OCI-LY7 (cell line): ENCODE data around the gene CPNE2. TPM values are rescaled to one million over a fixed set of nuclear protein-coding genes. Genes with fewer than 3 reads are reported as not detected.

Experiments used
- BruUV-seq: library from RNA; stranded (reverse); fragments of 400-500 nt; replicated peaks from 2 replicates; lab custom pipeline; 2021; lab: Mats Ljungman, UMichigan
- CTCF ChIA-PET: fragments of 300-600 bp; sonication (Branson Sonifier 250); formaldehyde crosslinking; loops from one replicate; lab custom pipeline; 2022; ENCODE audit warnings: antibody characterized with exemption; ENCODE audit not compliant: unreplicated experiment; lab: Charles Lee
- POLR2A ChIA-PET: fragments of 300-600 bp; sonication (Branson Sonifier 250); formaldehyde crosslinking; loops from one replicate; lab custom pipeline; 2022; ENCODE audit warnings: antibody characterized with exemption; lab: Charles Lee
- DNase-seq: peaks from one replicate; pipeline ENCODE4 v3.0.0-alpha.2; 2015; ENCODE audit warnings: low spot score
- H2AFZ ChIP-seq: fragments of 200-600 bp; sonication (generic), shearing (Covaris generic); 2 replicates; pipeline ENCODE4 v1.6.1; 2014; ENCODE audit warnings: mild to moderate bottlenecking, antibody characterized with exemption, low read length, moderate library complexity
- H3K27ac ChIP-seq: fragments of 200-600 bp; sonication (generic); 2 replicates; pipeline ENCODE4 v1.5.1; 2014; ENCODE audit warnings: mixed run types, low read depth, mild to moderate bottlenecking, moderate library complexity, low read length, inconsistent platforms; ENCODE audit not compliant: poor library complexity, severe bottlenecking
- H3K36me3 ChIP-seq: fragments of 200-600 bp; sonication (generic); 2 replicates; pipeline ENCODE4 v1.6.1; 2014; ENCODE audit warnings: mild to moderate bottlenecking, antibody characterized with exemption, low read length, moderate library complexity, mixed read lengths; ENCODE audit not compliant: insufficient read depth
- H3K4me1 ChIP-seq: fragments of 200-600 bp; sonication (generic); 2 replicates; pipeline ENCODE4 v1.5.1; 2014; ENCODE audit warnings: mild to moderate bottlenecking, low read length; ENCODE audit not compliant: insufficient read depth, poor library complexity, severe bottlenecking
- H3K4me2 ChIP-seq: fragments of 200-600 bp; sonication (generic); 2 replicates; pipeline ENCODE4 v1.6.1; 2014; ENCODE audit warnings: mild to moderate bottlenecking, low read length
- H3K4me3 ChIP-seq: fragments of 200-600 bp; sonication (generic); 2 replicates; pipeline ENCODE4 v1.5.1; 2014; ENCODE audit warnings: mild to moderate bottlenecking, low read depth, low read length; ENCODE audit not compliant: poor library complexity, severe bottlenecking
- H3K79me2 ChIP-seq: fragments of 200-600 bp; sonication (generic); 2 replicates; pipeline ENCODE4 v1.6.1; 2016; ENCODE audit warnings: low read depth, mild to moderate bottlenecking, low read length, moderate library complexity, mixed read lengths; ENCODE audit not compliant: insufficient read depth
- H3K9me2 ChIP-seq: fragments of 200-600 bp; sonication (generic); 2 replicates; pipeline ENCODE4 v1.6.1; 2016; ENCODE audit warnings: mild to moderate bottlenecking, low read length, mixed read lengths; ENCODE audit not compliant: insufficient read depth
- H3K9me3 ChIP-seq: fragments of 200-600 bp; sonication (generic); 2 replicates; pipeline ENCODE4 v1.6.1; 2014; ENCODE audit warnings: mild to moderate bottlenecking, mixed run types, low read length, mixed read lengths
- H4K20me1 ChIP-seq: fragments of 200-600 bp; sonication (generic); 2 replicates; pipeline ENCODE4 v1.6.1; 2014; ENCODE audit warnings: mild to moderate bottlenecking, antibody characterized with exemption, low read length, moderate library complexity, mixed read lengths; ENCODE audit not compliant: insufficient read depth
- EZH2phosphoT487 ChIP-seq: fragments of 200-600 bp; sonication (generic); IDR thresholded peaks from 2 replicates; pipeline ENCODE4 v1.6.1; 2018; ENCODE audit warnings: low read depth, borderline replicate concordance, mild to moderate bottlenecking, mixed run types, antibody characterized with exemption, low read length, moderate library complexity, mixed read lengths
- intact Hi-C: fragments of 100-400 bp; cut with micrococcal nuclease; formaldehyde crosslinking; loops from one replicate; pipeline ENCODE4 v1.10.0; 2022; ENCODE audit not compliant: unreplicated experiment
- total RNA-seq, 2 experiments: library from RNA; depleted of rRNA in 1 of 2; stranded (reverse); fragments of >200 nt in 1 of 2; shearing (Covaris generic) in 1 of 2; gene quantifications; 2 replicates each; pipeline ENCODE4 v1.2.3, GENCODE V29; 2014 to 2022
- TF ChIP-seq, protein P1 (sequence below): fragments of 200-600 bp; sonication (generic); conservative IDR thresholded peaks from 2 replicates; pipeline ENCODE4 v1.5.1; 2014; ENCODE audit warnings: mild to moderate bottlenecking, antibody characterized with exemption, low read length, moderate library complexity, mixed read lengths

CPNE2 gene
- total RNA-seq, 2 experiments from 2014 or later = 14.4 to 44.7 TPM

DNA sequence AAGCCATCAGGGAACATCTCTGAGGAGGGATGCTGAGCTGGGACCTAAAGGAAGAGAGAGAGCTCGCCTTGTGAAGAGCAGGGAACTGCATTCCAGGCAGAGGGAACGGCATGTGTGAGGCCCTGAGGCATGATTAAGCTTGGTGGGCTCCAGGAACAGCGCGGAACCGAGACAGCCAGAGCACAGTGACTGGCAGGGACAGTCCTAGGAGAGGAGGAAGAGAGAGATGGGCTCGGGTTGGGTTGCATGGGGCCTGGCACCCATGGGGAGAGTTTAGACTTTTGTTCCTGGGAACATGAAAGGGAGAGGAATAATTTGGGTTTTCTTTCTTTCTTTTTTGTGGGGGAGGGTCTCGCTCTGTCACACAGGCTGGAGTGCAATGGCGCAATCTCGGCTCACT is 39.2 kb upstream of the CPNE2 start:
- Histone ChIP-seq H2AFZ (no peak overlapping the region), H3K36me3 (peaks cover 97% of the 10 kb centered on the region), H3K27ac (no peak overlapping the region), H3K79me2 (no peaks in the 10 kb centered on the region), H3K9me3 (no peaks in the 10 kb centered on the region), H3K4me1 (peaks cover 14% of the 10 kb centered on the region), H3K4me3 (no peak overlapping the region), H3K4me2 (no peak overlapping the region), H3K9me2 (no peaks in the 10 kb centered on the region), H4K20me1 (no peaks in the 10 kb centered on the region)
- ChIA-PET CTCF (no interaction called here), POLR2A (interaction anchor here (0.7 to 0.8 kb wide), 2 partner anchors 17 to 87 kb away, joined by 3 read pairs; no protein-coding TSS in a partner anchor)
- TF ChIP-seq, protein P1, sequence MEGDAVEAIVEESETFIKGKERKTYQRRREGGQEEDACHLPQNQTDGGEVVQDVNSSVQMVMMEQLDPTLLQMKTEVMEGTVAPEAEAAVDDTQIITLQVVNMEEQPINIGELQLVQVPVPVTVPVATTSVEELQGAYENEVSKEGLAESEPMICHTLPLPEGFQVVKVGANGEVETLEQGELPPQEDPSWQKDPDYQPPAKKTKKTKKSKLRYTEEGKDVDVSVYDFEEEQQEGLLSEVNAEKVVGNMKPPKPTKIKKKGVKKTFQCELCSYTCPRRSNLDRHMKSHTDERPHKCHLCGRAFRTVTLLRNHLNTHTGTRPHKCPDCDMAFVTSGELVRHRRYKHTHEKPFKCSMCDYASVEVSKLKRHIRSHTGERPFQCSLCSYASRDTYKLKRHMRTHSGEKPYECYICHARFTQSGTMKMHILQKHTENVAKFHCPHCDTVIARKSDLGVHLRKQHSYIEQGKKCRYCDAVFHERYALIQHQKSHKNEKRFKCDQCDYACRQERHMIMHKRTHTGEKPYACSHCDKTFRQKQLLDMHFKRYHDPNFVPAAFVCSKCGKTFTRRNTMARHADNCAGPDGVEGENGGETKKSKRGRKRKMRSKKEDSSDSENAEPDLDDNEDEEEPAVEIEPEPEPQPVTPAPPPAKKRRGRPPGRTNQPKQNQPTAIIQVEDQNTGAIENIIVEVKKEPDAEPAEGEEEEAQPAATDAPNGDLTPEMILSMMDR = no peak
- no peak for TF ChIP-seq EZH2phosphoT487
- BruUV-seq = no TSS peak
- intact Hi-C loops = no loop called here
- DNase-seq = no peak

DNA sequence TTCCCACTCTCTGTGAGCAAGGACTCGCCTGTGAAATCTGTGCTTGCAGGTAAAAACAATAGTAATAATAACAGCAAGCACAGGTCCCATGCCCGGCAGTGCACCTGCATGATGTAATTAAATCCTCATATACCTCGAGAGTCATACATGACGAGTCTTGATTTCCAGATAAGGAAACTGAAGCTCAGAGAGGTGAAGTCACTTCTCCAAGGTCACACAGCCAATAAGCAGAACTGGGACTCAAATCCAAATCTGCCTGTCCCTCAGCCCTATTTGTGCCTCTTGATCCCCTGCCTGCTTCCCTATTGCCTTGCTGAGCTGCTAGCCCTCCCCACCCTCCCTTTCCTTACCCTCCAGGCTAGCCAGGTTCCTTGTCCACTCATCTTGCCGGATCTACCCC is 38.0 kb upstream of the CPNE2 start:
- CTCF ChIA-PET = no interaction called here
- POLR2A ChIA-PET = interaction anchor here (0.6 kb wide), 1 partner anchor 76 kb away, joined by 3 read pairs; no protein-coding TSS in a partner anchor
- no peak for DNase-seq
- H2AFZ ChIP-seq = no peak overlapping the region
- H3K4me1 ChIP-seq = peaks cover 7% of the 10 kb centered on the region
- no peak overlapping the region for H3K27ac ChIP-seq
- H3K4me2 ChIP-seq = no peak overlapping the region
- no peak for TF ChIP-seq EZH2phosphoT487
- TF ChIP-seq, protein P1 = no peak
- no peaks in the 10 kb centered on the region for H3K9me2 ChIP-seq
- no peaks in the 10 kb centered on the region for H3K79me2 ChIP-seq
- no peaks in the 10 kb centered on the region for H4K20me1 ChIP-seq
- BruUV-seq = no TSS peak
- H3K4me3 ChIP-seq = no peak overlapping the region
- peaks cover 97% of the 10 kb centered on the region for H3K36me3 ChIP-seq
- H3K9me3 ChIP-seq = no peaks in the 10 kb centered on the region
- intact Hi-C loops = no loop called here

DNA sequence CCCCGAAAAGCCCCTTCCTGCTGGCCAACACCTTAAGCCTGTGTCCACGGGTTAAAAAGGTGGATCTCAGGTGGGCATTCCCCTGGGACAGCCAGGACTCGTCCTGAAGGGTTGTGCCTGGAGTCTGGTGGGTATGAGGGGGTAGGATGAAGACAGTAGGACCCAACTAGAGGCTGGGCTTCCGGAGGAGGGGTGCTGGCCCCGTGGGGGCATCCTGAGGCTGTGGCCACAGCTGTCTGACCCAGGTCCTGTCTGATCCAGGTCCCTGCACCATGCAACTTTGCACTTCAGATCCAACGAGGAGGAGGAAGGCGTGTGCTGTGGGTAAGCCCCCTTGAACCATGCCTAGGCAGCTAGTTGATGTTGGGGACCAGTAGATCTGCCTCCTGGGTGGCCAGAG is 37.6 kb upstream of the CPNE2 start:
- Histone ChIP-seq H3K9me2 (no peaks in the 10 kb centered on the region), H3K4me2 (no peak overlapping the region), H2AFZ (no peak overlapping the region), H3K4me1 (peaks cover 3% of the 10 kb centered on the region), H3K4me3 (no peak overlapping the region), H3K9me3 (no peaks in the 10 kb centered on the region), H3K79me2 (no peaks in the 10 kb centered on the region), H3K36me3 (peaks cover 99% of the 10 kb centered on the region), H3K27ac (no peak overlapping the region), H4K20me1 (no peaks in the 10 kb centered on the region)
- BruUV-seq = no TSS peak
- POLR2A ChIA-PET = no interaction called here
- no peak for TF ChIP-seq EZH2phosphoT487
- TF ChIP-seq, protein P1 = no peak
- CTCF ChIA-PET = no interaction called here
- no peak for DNase-seq
- intact Hi-C loops = no loop called here
